Vagina (tissue), 2 donors: ENCODE measurements around the gene TMIE.

Source experiments
- POLR2A ChIP-seq, 2 donors: fragments of 450-650 bp; IDR thresholded peaks; one replicate each; pipeline ENCODE4 v1.6.1; 2017; ENCODE audit warnings: antibody characterized with exemption in 2 of 2, mild to moderate bottlenecking in 2 of 2, moderate library complexity in 2 of 2
- TF ChIP-seq, protein P1 (sequence below), 3 experiments: fragments of 450-650 bp in 2 of 3; fragments of 200-600 bp in 1 of 3; sonication (generic) in 1 of 3; IDR thresholded peaks; one replicate each; pipeline ENCODE4 v1.5.1; 2017 to 2019; ENCODE audit warnings: antibody characterized with exemption in 3 of 3, mild to moderate bottlenecking in 2 of 3, moderate library complexity in 2 of 3

DNA sequence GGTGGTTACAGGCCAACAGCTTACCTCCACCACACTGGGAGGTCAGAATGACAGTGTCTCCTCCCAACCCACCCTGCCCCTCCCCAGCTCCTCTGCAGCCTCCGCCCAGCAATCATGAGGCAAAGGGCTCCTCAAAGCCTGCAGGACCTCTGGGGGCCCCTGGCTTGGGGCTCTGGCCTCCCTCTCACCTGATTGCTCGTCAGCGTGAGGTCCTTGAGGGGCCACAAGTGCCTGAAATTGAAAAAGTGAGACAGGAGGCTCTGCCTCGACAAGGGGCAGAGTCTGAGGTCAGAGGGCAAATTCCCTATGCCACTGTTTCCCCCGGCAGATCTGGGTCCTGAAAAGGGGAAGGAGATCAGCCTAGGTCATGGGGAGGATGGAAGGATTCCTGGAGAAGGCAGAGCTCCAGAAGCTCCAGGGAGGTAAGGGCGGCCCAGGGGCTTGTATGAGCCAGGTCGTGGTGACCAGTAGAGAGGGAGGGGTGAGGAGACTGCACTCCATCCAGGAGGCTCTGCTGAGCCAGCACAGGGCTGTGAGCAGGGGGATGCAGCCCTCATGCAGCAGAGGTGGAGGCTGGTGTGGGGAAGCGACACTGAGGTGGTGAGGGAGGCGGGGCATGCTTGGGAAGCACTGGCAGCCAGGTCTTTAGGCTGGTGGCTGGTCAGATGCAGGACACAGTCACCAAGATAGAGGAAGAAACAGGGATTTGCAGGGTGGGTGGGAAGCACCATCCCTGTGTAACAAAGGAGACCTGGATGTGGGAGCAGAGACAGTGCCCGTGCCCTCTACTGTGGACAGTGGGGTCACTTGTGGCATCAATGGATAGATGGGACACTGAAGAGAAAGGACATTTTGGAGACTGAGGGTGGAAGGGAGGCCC lies 27.8 kb upstream of the TMIE start:
- TF ChIP-seq, protein P1, sequence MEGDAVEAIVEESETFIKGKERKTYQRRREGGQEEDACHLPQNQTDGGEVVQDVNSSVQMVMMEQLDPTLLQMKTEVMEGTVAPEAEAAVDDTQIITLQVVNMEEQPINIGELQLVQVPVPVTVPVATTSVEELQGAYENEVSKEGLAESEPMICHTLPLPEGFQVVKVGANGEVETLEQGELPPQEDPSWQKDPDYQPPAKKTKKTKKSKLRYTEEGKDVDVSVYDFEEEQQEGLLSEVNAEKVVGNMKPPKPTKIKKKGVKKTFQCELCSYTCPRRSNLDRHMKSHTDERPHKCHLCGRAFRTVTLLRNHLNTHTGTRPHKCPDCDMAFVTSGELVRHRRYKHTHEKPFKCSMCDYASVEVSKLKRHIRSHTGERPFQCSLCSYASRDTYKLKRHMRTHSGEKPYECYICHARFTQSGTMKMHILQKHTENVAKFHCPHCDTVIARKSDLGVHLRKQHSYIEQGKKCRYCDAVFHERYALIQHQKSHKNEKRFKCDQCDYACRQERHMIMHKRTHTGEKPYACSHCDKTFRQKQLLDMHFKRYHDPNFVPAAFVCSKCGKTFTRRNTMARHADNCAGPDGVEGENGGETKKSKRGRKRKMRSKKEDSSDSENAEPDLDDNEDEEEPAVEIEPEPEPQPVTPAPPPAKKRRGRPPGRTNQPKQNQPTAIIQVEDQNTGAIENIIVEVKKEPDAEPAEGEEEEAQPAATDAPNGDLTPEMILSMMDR (IDR thresholded peaks at IDR 0.05): no peak
- no peak for TF ChIP-seq POLR2A (IDR thresholded peaks at IDR 0.05)
